ENCODE results near the gene STX11.

The STX11 gene

GRCh38 chr6:144149894-144150709, at the start of gene STX11:
Gene STX11, plus strand, starts transcription at chr6:144150517. Its CDS starts 36,111 bp downstream, at chr6:144186628.
- peak within 1 kb of the TSS; percentile 66 to 71 for H3K4me3 ChIP-seq (ENCODE audit: low read depth in 1 of 2, low read length in 2 of 2)
- peaks cover 11% of the 10 kb centered on the region for H3K4me1 ChIP-seq (ENCODE audit: insufficient read depth, low read length)
- H3K9ac ChIP-seq (ENCODE audit: low read length): peak within 1 kb of the TSS; percentile 65
- H3K9me3 ChIP-seq (ENCODE audit: low read length): no peaks in the 10 kb centered on the region
- H3K27me3 ChIP-seq (ENCODE audit: control insufficient read depth in 1 of 2, insufficient read depth in 2 of 2, low read length in 2 of 2): no peaks in the 10 kb centered on the region
- no peaks in the 10 kb centered on the region for H3K36me3 ChIP-seq (ENCODE audit: insufficient read depth, low read length)
- H3K27ac ChIP-seq (ENCODE audit: low read depth, low read length): no peak within 1 kb of the TSS

DNA sequence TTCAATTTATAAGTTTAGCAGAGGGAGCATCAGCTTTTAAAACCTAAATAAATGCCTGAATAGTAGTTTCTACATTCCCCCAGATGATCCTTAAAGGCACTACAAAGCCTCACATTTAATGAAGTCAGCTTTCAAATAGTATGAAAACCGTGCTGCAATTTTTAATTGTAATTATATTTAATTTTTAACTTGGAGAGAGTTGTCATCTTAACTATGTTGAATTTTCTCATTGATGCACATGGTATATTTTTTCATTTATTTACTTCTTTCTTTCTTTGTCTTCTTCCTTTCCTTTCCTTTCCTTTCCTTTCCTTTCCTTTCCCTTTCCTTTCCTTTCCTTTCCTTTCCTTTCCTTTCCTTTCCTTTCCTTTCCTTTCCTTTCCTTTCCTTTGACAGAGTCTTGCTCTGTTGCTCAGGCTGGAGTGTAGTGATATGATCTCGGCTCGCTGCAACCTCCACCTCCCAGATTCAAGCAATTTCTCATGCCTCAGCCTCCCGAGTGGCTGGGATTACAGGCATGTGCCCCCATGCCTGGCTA, 47.2 kb upstream of the STX11 start:
- no peak overlapping the region for H3K9ac ChIP-seq (ENCODE audit: low read length)
- H3K9me3 ChIP-seq (ENCODE audit: low read length): no peaks in the 10 kb centered on the region
- no peaks in the 10 kb centered on the region for H3K36me3 ChIP-seq (ENCODE audit: insufficient read depth, low read length)
- H3K4me3 ChIP-seq (ENCODE audit: low read depth in 1 of 2, low read length in 2 of 2): no peak overlapping the region
- H3K4me1 ChIP-seq (ENCODE audit: insufficient read depth, low read length): no peaks in the 10 kb centered on the region
- no peak overlapping the region for H3K27ac ChIP-seq (ENCODE audit: low read depth, low read length)
- H3K27me3 ChIP-seq (ENCODE audit: control insufficient read depth in 1 of 2, insufficient read depth in 2 of 2, low read length in 2 of 2): no peaks in the 10 kb centered on the region

- H3K27me3 ChIP-seq (ENCODE audit: control insufficient read depth in 1 of 2, insufficient read depth in 2 of 2, low read length in 2 of 2): no peaks in the 10 kb centered on the region
- H3K27ac ChIP-seq (ENCODE audit: low read depth, low read length): no peak overlapping the region
- H3K9ac ChIP-seq (ENCODE audit: low read length): no peak overlapping the region
- H3K4me1 ChIP-seq (ENCODE audit: insufficient read depth, low read length): no peaks in the 10 kb centered on the region
- no peak overlapping the region for H3K4me3 ChIP-seq (ENCODE audit: low read depth in 1 of 2, low read length in 2 of 2)
- H3K9me3 ChIP-seq (ENCODE audit: low read length): no peaks in the 10 kb centered on the region
- H3K36me3 ChIP-seq (ENCODE audit: insufficient read depth, low read length): no peaks in the 10 kb centered on the region
Measured at GRCh38 chr6:144104488-144104887, 45.8 kb upstream of the STX11 start.

GRCh38 chr6:144104898-144105487, 45.3 kb upstream of the STX11 start:
- H3K27me3 ChIP-seq (ENCODE audit: control insufficient read depth in 1 of 2, insufficient read depth in 2 of 2, low read length in 2 of 2): no peaks in the 10 kb centered on the region
- no peak overlapping the region for H3K9ac ChIP-seq (ENCODE audit: low read length)
- H3K4me1 ChIP-seq (ENCODE audit: insufficient read depth, low read length): no peaks in the 10 kb centered on the region
- no peak overlapping the region for H3K4me3 ChIP-seq (ENCODE audit: low read depth in 1 of 2, low read length in 2 of 2)
- H3K27ac ChIP-seq (ENCODE audit: low read depth, low read length): no peak overlapping the region
- no peaks in the 10 kb centered on the region for H3K36me3 ChIP-seq (ENCODE audit: insufficient read depth, low read length)
- no peaks in the 10 kb centered on the region for H3K9me3 ChIP-seq (ENCODE audit: low read length)

GRCh38 chr6:144106206-144106605, 44.1 kb upstream of the STX11 start:
- Histone ChIP-seq H3K9me3 (ENCODE audit: low read length) (no peaks in the 10 kb centered on the region), H3K4me1 (ENCODE audit: insufficient read depth, low read length) (no peaks in the 10 kb centered on the region), H3K9ac (ENCODE audit: low read length) (no peak overlapping the region), H3K27ac (ENCODE audit: low read depth, low read length) (no peak overlapping the region), H3K4me3 (ENCODE audit: low read depth in 1 of 2, low read length in 2 of 2) (no peak overlapping the region), H3K36me3 (ENCODE audit: insufficient read depth, low read length) (no peaks in the 10 kb centered on the region), H3K27me3 (ENCODE audit: control insufficient read depth in 1 of 2, insufficient read depth in 2 of 2, low read length in 2 of 2) (no peaks in the 10 kb centered on the region)

GRCh38 chr6:144110210-144110609, 40.1 kb upstream of the STX11 start:
- Histone ChIP-seq H3K36me3 (ENCODE audit: insufficient read depth, low read length) (no peaks in the 10 kb centered on the region), H3K27ac (ENCODE audit: low read depth, low read length) (no peak overlapping the region), H3K4me1 (ENCODE audit: insufficient read depth, low read length) (no peaks in the 10 kb centered on the region), H3K9me3 (ENCODE audit: low read length) (no peaks in the 10 kb centered on the region), H3K4me3 (ENCODE audit: low read depth in 1 of 2, low read length in 2 of 2) (no peak overlapping the region), H3K9ac (ENCODE audit: low read length) (no peak overlapping the region), H3K27me3 (ENCODE audit: control insufficient read depth in 1 of 2, insufficient read depth in 2 of 2, low read length in 2 of 2) (no peaks in the 10 kb centered on the region)

- H3K27ac ChIP-seq (ENCODE audit: low read depth, low read length): no peak overlapping the region
- H3K36me3 ChIP-seq (ENCODE audit: insufficient read depth, low read length): no peaks in the 10 kb centered on the region
- H3K9ac ChIP-seq (ENCODE audit: low read length): no peak overlapping the region
- H3K4me1 ChIP-seq (ENCODE audit: insufficient read depth, low read length): no peaks in the 10 kb centered on the region
- H3K9me3 ChIP-seq (ENCODE audit: low read length): no peaks in the 10 kb centered on the region
- H3K27me3 ChIP-seq (ENCODE audit: control insufficient read depth in 1 of 2, insufficient read depth in 2 of 2, low read length in 2 of 2): no peaks in the 10 kb centered on the region
- no peak overlapping the region for H3K4me3 ChIP-seq (ENCODE audit: low read depth in 1 of 2, low read length in 2 of 2)
Measured at GRCh38 chr6:144113366-144113765, 37.0 kb upstream of the STX11 start.

DNA sequence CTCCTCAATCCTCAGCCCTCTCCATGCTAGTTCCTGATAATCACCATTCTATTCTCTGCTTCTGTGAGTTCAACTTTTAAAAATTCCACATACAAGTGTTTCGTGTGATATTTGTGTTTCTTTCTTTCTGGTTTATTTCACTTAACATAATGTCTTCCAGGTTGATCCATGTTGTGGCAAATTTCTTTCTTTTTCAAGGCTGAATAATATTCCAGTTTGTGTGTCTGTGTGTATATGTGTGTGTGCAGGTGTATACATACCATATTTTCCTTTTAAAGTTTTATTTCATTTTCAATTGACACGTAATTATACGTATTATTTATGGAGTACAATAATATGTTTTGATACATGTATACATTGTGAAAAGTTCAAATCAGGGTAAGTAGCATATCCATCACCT, 35.1 kb upstream of the STX11 start:
- H3K36me3 ChIP-seq (ENCODE audit: insufficient read depth, low read length): no peaks in the 10 kb centered on the region
- H3K4me3 ChIP-seq (ENCODE audit: low read depth in 1 of 2, low read length in 2 of 2): no peak overlapping the region
- no peak overlapping the region for H3K27ac ChIP-seq (ENCODE audit: low read depth, low read length)
- H3K27me3 ChIP-seq (ENCODE audit: control insufficient read depth in 1 of 2, insufficient read depth in 2 of 2, low read length in 2 of 2): no peaks in the 10 kb centered on the region
- no peaks in the 10 kb centered on the region for H3K9me3 ChIP-seq (ENCODE audit: low read length)
- no peak overlapping the region for H3K9ac ChIP-seq (ENCODE audit: low read length)
- no peaks in the 10 kb centered on the region for H3K4me1 ChIP-seq (ENCODE audit: insufficient read depth, low read length)

- no peak overlapping the region for H3K4me3 ChIP-seq (ENCODE audit: low read depth in 1 of 2, low read length in 2 of 2)
- H3K9ac ChIP-seq (ENCODE audit: low read length): no peak overlapping the region
- no peaks in the 10 kb centered on the region for H3K9me3 ChIP-seq (ENCODE audit: low read length)
- no peaks in the 10 kb centered on the region for H3K27me3 ChIP-seq (ENCODE audit: control insufficient read depth in 1 of 2, insufficient read depth in 2 of 2, low read length in 2 of 2)
- H3K36me3 ChIP-seq (ENCODE audit: insufficient read depth, low read length): no peaks in the 10 kb centered on the region
- no peaks in the 10 kb centered on the region for H3K4me1 ChIP-seq (ENCODE audit: insufficient read depth, low read length)
- no peak overlapping the region for H3K27ac ChIP-seq (ENCODE audit: low read depth, low read length)
Measured at GRCh38 chr6:144119376-144119775, 30.9 kb upstream of the STX11 start.

GRCh38 chr6:144122861-144123260, 27.5 kb upstream of the STX11 start:
- Histone ChIP-seq H3K27ac (ENCODE audit: low read depth, low read length) (no peak overlapping the region), H3K9ac (ENCODE audit: low read length) (no peak overlapping the region), H3K27me3 (ENCODE audit: control insufficient read depth in 1 of 2, insufficient read depth in 2 of 2, low read length in 2 of 2) (no peaks in the 10 kb centered on the region), H3K36me3 (ENCODE audit: insufficient read depth, low read length) (no peaks in the 10 kb centered on the region), H3K9me3 (ENCODE audit: low read length) (no peaks in the 10 kb centered on the region), H3K4me1 (ENCODE audit: insufficient read depth, low read length) (no peaks in the 10 kb centered on the region), H3K4me3 (ENCODE audit: low read depth in 1 of 2, low read length in 2 of 2) (no peak overlapping the region)

- no peaks in the 10 kb centered on the region for H3K27me3 ChIP-seq (ENCODE audit: control insufficient read depth in 1 of 2, insufficient read depth in 2 of 2, low read length in 2 of 2)
- no peaks in the 10 kb centered on the region for H3K9me3 ChIP-seq (ENCODE audit: low read length)
- H3K36me3 ChIP-seq (ENCODE audit: insufficient read depth, low read length): no peaks in the 10 kb centered on the region
- no peaks in the 10 kb centered on the region for H3K4me1 ChIP-seq (ENCODE audit: insufficient read depth, low read length)
- no peak overlapping the region for H3K9ac ChIP-seq (ENCODE audit: low read length)
- no peak overlapping the region for H3K27ac ChIP-seq (ENCODE audit: low read depth, low read length)
- H3K4me3 ChIP-seq (ENCODE audit: low read depth in 1 of 2, low read length in 2 of 2): no peak overlapping the region
Measured at GRCh38 chr6:144123421-144123820, 26.9 kb upstream of the STX11 start.
